G401.6 (cell line): ENCODE data around the gene TBC1D5.
"Not testable (repeated sequence)": the region's sequence is repeated elsewhere in the genome, so short reads cannot be mapped to it uniquely, and the experiment has no call there.

Experiments
- FAIRE-seq: peaks from 2 replicates; lab custom pipeline; 2012; peaks lifted over from hg19 to GRCh38; lab: Jason Lieb, UNC

The TBC1D5 gene

DNA sequence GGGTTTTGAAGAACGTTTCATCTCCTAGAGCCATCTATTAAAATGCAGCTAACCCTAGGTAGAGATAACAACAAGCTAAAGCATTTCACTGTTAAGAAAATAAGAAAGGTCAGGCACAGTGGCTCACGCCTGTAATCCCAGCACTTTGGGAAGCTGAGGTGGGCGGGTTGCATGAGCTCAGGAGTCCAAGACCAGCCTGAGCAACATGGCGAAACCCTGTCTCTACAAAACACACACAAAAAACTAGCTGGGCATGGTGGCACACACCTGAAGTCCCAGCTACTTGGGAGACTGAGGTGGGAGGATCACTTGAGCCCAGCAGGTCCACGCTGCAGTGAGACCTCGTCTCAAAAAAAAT lies 5.4 kb upstream of the TBC1D5 start:
- no peak for FAIRE-seq

DNA sequence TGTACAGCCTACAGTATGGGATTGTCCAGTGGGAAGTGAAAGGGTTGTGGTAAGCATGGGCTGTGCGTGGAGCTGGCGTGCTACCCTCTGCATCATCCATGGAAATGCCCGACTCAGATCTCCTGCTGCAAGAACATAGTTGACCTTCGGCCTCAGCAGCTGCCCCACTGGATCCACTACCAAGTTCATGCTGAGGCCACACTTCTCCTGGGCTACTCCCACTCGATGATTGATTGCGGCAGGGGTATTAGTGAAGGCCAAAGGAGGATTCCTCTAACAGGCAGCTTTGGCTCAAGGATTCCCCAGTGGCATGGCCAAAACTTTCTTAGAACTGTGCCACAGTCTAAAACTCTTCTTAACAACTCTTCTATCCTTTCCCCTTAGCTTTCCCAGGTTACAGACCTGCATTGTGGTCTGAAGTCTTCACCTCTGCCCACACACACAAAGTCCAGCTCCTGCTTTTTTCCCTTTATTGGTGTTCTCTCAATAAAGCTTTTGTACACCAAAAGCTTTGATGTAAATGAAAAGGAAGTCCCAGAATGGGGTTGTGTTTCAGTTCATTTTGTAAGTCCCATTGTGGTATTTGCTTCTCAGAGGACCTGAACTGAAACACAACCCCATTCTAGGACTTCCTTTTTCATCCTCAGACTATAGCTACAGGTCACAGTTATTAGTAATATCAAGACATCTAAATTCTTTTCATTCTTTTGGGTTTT lies 4.9 kb upstream of the TBC1D5 start:
- FAIRE-seq = no peak

- FAIRE-seq = no peak
Measured at GRCh38 chr3:17745894-17746293, 3.5 kb upstream of the TBC1D5 start.

- no peak for FAIRE-seq
Measured at GRCh38 chr3:17745301-17745700, 2.9 kb upstream of the TBC1D5 start.

DNA sequence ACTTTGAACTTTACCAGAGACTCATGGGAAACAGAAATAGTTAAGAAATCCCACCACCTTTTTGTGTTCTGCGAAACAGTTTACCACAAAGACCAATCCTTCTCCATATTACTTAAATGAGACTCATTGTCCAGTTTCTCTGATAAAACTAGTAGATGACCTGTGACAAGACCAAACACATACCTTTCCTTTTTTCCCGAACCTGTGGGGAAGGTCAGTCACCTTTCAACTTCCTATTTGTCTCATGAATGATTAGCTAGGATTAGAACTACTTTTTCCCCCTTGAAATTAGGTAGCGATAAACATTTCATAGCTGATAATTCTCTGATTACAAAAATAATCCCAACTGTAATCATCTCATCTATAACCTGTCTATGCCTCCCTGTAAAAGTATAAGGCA lies 2.3 kb upstream of the TBC1D5 start:
- FAIRE-seq = no peak

GRCh38 chr3:17743658-17743995 lies 1.2 kb upstream of the TBC1D5 start:
- no peak for FAIRE-seq

DNA sequence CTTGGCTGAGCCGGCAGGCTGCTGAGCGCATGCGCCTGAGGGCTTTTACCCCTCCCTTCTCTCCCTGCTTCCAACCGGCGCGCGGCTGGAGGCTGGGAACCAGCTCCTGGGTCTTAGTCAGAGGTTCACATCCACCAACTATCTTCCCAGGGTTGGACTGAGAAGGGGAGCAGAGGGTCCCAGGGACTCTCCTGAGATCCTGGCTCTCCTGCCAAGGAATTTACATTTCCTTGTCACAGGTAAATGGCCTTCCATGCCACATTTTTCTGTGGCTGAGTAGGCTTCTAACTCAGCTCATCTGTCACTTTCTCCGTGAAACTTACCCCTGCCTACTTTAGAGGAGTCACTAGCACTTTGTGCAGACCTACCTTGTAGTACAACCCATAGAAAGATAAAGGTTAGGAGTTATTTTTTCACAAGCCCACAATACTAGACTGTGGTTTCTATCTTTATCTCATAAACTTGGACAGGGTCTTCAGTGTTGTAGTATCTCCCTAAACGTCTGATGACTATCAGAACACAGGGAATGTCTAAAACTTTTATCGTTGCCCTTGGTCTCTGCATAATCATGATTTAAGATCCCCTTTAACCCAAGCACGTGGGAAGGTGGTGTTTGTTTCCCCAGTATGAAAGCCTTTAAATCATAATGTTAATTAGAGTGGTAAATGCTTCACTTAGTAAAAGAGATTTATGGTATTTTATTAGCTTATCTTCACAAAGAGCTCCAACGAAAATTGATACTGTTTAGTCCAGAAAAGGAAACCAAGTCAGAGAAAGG lies 638 bp upstream of the TBC1D5 start:
- FAIRE-seq = no peak

DNA sequence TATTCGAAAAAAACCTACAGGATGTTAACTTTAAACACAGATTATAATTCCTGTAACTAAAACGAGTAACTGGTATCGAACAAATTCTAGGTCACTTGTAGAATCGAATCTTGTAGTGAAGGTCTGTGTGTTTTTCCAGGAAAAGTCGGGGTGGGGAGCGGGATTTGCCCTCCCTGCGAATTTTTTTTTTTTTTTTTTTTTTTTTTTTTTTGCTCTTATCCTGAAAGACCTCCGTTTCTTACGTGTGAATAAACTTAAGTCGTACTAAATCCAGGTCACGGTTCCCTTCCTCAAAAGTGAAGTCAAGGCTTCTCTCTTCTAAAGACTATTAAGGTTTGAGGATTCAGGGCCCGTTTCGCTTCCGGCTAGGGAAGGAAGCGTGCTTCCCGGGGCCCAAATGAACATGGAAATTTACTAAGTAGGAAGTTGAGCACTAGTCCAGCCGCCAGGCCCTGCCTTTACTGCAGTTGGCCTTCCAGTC lies 770 bp downstream of the TBC1D5 start:
- peak; percentile 40 for FAIRE-seq

DNA sequence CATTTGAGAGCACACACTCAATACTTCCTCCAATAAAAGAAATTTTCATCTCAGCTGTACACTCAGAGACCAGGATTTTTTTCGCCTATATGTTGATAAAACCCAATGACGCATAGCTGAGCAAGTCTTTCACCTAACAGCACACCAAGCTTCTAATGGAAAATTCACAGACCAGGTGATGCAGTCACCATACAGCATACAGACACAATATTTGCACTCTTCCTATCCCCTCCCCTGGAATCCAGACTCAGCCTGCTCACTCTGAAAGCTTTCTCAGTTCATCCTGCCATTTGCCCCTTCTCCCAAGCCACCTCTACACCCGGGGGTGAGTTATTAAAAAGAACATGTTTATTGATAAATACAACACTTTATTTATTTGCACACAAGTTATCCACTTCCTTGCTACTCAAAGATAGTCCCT lies 1.7 kb downstream of the TBC1D5 start:
- no peak for FAIRE-seq

DNA sequence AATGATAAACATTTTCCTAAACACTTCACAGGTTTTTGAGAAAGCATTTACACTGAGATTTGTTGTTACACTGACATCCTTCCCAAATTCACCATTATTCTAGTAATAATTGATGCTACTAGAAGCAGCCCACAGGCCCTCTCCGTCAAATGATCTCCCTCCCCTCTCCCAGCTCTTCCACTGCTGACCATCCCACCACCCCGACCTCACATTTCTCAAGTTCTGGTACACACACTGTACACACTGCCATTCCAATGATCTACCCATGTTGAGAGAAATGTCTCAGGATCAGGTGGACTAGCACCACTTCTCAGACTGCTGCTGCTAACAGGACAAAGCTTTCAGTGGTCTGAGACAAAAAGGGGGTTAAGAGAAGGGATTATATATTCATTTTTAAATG lies 3.5 kb downstream of the TBC1D5 start:
- no peak for FAIRE-seq

- FAIRE-seq = no peak
Measured at GRCh38 chr3:17738219-17738618, 4.2 kb downstream of the TBC1D5 start.

DNA sequence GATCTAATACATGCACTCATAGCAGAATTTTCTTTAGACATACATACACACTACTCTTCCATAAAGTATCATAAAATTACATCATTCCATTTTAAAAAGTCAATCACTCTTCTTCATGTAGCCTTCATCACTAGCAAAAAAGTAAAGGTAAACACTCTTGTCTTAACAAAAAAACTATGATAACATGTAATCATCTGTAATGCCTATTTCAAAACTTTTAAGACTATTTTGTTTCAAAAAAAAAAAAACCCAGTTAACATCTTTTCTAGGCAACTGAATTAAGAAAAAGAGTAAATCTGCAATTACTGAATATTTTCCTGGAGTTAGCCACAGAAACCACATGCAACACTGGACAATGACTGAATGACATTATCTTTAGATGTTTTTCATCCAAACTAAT lies 4.8 kb downstream of the TBC1D5 start:
- FAIRE-seq = no peak

- not testable (repeated sequence) for FAIRE-seq
Measured at GRCh38 chr3:17735362-17735761, 7.1 kb downstream of the TBC1D5 start.

- no peak for FAIRE-seq
Measured at GRCh38 chr3:17733768-17734167, 8.7 kb downstream of the TBC1D5 start.

DNA sequence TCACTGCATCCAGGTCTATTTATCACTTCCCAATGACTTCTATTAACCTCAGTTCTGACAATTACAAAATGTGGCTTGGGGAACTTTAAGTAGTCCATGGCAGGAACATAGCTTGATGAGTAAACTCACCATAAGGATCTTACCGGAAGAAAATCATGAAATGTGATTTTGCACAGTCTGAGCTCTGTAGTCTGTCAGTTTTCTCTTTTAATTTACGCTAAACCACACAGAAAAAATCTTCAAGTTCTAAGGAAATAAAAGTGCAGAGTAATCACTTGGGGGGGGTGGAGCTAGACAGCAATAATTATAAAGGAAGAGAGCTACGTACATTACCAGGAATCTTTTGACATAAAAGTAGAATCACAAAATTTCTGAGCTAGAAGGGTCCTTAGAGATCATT lies 9.2 kb downstream of the TBC1D5 start:
- FAIRE-seq = no peak

- FAIRE-seq = no peak
Measured at GRCh38 chr3:17730318-17730967, 12.0 kb downstream of the TBC1D5 start.

- FAIRE-seq = no peak
Measured at GRCh38 chr3:17726313-17726712, 16.1 kb downstream of the TBC1D5 start.

DNA sequence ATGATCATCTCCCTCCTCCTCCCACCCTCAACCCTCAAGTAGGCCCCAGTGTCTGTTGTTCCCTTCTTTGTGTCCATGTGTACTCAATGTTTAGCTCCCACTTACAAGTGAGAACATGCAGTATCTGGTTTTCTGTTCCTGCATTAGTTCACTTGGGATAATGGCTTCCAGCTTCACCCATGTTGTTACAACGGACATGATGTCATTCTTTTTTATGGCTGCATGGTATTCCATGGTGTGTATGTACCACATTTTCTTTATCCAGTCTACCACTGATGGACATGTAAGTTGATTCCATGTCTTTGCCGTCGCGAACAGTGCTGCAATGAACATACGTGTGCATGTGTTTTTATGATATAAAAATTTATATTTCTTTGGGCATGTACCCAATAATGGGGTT lies 16.6 kb downstream of the TBC1D5 start:
- not testable (repeated sequence) for FAIRE-seq

DNA sequence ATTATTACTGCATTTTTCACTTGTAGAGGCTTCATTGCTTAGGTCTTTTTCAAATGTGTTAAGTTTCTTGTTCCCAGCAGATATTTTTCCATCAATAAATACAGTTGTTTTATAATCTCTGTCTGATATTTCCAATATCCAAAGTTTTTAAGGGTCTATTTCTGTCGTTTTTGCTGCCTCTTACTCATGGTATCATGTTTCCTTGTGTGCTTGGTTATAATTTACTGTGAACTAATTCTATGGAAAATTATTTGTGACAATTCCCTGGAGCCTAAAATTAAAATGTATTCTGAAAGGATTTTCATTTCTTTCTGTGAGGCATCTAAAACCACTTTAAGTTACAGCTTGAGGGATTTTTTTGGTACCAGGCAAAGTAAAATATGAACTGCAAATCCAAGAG lies 17.5 kb downstream of the TBC1D5 start:
- FAIRE-seq = no peak

- FAIRE-seq = no peak
Measured at GRCh38 chr3:17724122-17724521, 18.3 kb downstream of the TBC1D5 start.

DNA sequence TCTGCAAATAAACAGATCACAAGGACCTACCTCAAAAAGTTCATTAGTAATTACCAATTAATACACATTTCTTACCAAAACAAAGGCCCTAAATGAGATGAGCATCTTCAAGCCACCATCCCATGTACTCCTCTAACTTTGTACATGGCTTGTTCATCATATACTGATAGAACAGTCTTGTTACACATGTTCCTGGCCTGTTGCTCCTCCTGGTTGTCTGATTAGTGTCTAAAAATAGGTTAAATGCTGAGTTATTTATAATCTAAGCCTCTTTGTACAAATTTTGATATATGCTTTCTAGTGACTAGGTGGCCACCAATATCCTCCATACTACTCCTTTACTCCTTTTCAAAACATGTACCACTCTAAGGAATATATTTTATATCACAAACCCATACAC lies 25.0 kb downstream of the TBC1D5 start:
- no peak for FAIRE-seq

DNA sequence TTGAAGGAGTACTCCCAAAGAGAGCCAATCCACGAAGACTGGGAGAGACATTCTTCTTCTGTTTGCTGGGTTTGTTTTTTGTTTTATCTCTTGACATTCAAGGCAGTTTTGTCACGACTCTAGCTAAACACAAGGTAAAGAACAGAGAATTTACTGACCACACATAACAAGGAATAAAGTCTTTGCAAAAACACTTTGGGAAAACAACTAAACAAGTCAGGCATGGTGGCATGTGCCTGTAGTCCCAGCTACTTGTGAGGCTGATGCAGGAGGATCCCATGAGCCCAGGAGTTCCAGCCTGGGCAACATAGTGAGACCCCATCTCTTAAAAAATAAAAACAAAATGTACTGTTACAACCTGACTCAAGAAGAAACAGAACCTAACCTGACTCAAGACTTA lies 28.0 kb downstream of the TBC1D5 start:
- no peak for FAIRE-seq

DNA sequence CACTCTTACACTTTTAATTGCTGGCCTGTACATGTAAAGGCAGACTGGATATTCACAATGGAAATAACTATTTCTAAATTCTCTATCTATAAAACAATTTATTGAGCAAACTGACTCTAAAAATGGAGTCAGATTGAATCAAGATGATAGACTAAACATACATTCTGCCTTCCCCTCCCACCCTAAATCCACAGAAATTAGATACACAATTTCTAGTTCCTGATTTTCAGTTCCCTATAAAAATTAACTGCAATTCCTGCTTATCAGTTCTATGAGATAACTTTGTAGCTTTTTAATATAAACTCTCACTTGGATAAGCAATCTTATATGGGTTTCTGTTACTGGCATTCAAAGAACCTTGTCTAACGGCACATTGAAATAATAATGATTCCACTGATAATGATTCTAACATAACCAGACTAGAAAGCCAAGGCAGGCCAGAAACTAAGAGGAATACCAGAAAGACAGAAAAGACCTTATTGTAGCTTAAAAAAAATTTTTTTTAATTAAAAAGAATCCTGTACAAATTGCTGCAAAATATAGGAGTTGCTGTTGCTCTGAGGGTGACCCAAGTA lies 33.1 kb downstream of the TBC1D5 start:
- no peak for FAIRE-seq
